Fibroblast of mammary gland (primary cell): ENCODE data around the gene IRGC.
"Not testable (repeated sequence)": the region's sequence is repeated elsewhere in the genome, so short reads cannot be mapped to it uniquely, and the experiment has no call there.

Source experiments
- DNase-seq: peaks from one replicate; pipeline ENCODE4 v3.0.0-alpha.2; 2010; ENCODE audit warnings: low read depth
- H3K4me3 ChIP-seq: 2 replicates; pipeline ENCODE4 v1.5.1; 2011; ENCODE audit warnings: low read depth, mild to moderate bottlenecking, low read length, moderate library complexity; ENCODE audit not compliant: control insufficient read depth
- CTCF ChIP-seq: conservative IDR thresholded peaks from 2 replicates; pipeline ENCODE4 v1.5.1; 2011; ENCODE audit warnings: low read depth, low read length, inconsistent platforms; ENCODE audit not compliant: control insufficient read depth, insufficient read depth

IRGC gene

DNA sequence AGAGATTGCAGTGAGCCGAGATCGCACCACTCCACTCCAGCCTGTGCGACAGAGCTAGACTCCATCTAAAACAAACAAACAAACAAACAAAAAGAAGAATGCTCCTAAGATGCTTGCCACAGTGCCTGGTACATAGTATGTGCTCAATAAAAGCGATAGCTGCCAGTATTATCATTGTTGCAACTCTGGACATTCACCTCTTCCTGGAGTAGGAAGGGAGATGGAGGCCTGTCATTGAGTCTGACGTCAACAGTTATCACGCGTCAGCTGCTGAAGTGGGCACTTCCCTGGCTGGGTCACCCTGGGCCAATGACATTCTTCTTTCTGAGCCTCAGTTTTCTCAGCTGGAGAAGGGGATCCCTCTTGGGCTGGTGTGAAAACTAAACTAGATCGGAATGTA, 41.7 kb upstream of the IRGC start:
- TF ChIP-seq CTCF, result no peak
- H3K4me3 ChIP-seq, result no peak overlapping the region
- DNase-seq, result no peak

GRCh38 chr19:43674596-43674995, 41.3 kb upstream of the IRGC start:
- DNase-seq, result peak; percentile 61
- no peak overlapping the region for H3K4me3 ChIP-seq
- TF ChIP-seq CTCF, result no peak

- no peak overlapping the region for H3K4me3 ChIP-seq
- peak; percentile 61 for DNase-seq
- TF ChIP-seq CTCF, result no peak
Observed at GRCh38 chr19:43675269-43675879, 40.5 kb upstream of the IRGC start.

DNA sequence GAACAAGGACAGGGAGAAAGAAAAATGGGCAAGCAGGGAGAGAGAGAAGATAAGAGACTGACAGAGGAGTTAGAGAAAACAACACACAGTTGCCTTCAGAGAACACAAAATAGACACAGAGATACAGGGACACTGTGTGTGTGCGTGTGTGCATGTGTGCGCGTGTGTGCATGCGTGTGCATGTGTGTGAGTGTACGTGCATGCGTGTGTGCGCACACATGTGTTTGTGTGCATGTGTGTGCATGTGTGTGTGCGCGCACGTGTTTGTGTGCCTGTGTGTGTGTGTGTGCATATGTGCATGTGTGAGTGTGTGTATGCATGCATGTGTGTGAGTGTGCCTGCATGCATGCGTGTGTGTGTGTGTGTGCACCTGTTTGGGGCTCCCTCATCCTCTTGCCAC, 40.0 kb upstream of the IRGC start:
- no peak for DNase-seq
- TF ChIP-seq CTCF, result no peak
- no peak overlapping the region for H3K4me3 ChIP-seq

- H3K4me3 ChIP-seq, result no peak overlapping the region
- DNase-seq, result no peak
- no peak for TF ChIP-seq CTCF
Observed at GRCh38 chr19:43678512-43679261, 37.2 kb upstream of the IRGC start.

- no peak for DNase-seq
- no peak overlapping the region for H3K4me3 ChIP-seq
- no peak for TF ChIP-seq CTCF
Observed at GRCh38 chr19:43681821-43682220, 34.1 kb upstream of the IRGC start.

DNA sequence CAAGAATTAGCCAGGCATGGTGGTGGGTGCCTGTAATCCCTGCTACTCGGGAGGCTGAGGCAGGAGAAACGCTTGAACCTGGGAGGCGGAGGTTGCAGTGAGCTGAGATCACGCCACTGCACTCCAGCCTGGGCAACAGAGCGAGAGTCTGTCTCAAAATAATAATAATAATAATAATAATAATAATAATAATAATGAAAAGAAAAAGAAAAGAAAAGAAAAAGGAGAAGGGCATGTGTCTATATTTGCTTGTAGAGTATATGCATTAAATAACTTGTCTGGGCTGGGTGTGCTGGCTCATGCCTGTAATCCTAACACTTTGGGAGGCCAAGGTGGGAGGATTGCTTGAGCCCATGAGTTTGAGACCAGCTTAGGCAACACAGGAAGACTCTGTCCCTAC, 33.6 kb upstream of the IRGC start:
- not testable (repeated sequence) for DNase-seq, H3K4me3 ChIP-seq
